ENCODE results near the gene CEMIP2.

Gene CEMIP2

DNA sequence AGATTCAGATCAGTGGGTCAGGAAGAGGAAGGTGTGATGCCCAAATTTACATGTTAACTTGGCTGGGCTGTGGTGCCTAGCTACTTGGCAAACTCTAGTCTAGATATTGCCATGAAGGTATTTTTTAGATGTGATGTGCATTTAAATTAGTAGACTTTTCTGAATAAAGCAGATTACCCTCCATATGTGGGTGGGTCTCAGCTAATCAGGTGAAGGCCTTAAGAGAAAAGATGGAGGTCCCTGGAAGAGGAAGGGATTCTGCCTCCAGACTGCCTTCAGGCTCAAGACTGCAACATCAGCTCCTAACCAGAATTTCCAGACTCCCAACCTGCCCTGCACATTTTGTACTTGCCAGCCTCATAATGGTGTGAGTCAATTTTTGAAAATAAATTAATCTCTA lies 115.8 kb downstream of the CEMIP2 start:
- TF ChIP-seq ZFX (IDR thresholded peaks at IDR 0.05; ENCODE audit: borderline replicate concordance) (no peak), CTCF (IDR thresholded peaks at IDR 0.05) (no peak)
- no peak overlapping the region for H3K27ac ChIP-seq

- no peak overlapping the region for H3K27ac ChIP-seq
These were observed 119.9 kb downstream of the CEMIP2 start for GRCh38 chr9:71648453-71648852.

GRCh38 chr9:71647094-71647591 lies 121.2 kb downstream of the CEMIP2 start:
- H3K27ac ChIP-seq = no peak overlapping the region

More at GRCh38 chr9:71648453-71648852, 119.9 kb downstream of the CEMIP2 start:
- no peak for TF ChIP-seq ZFX (IDR thresholded peaks at IDR 0.05; ENCODE audit: borderline replicate concordance)
- no peak for TF ChIP-seq CTCF (IDR thresholded peaks at IDR 0.05)

DNA sequence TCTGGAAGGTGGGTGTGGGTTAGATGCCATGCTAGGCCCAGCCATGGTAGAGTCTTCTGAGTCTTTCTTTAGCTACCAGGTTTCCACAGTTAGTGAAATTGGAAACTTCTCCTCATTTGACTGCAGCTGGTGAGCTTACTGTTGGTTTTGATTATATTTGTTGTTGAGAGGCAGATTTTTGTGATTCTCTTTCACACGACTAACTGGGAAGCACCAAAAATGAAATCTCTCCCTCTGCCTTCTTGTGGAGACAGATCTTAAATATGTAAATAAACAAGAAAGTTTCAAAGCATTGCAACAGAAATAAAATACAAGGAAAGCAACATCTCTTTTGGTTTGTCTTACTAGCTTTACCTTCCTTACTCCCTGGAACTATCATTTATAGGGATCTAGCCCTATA lies 122.2 kb downstream of the CEMIP2 start:
- no peak for TF ChIP-seq CTCF (IDR thresholded peaks at IDR 0.05)
- TF ChIP-seq ZFX (IDR thresholded peaks at IDR 0.05; ENCODE audit: borderline replicate concordance) = no peak
- H3K27ac ChIP-seq = no peak overlapping the region

More at GRCh38 chr9:71647094-71647591, 121.2 kb downstream of the CEMIP2 start:
- TF ChIP-seq CTCF (IDR thresholded peaks at IDR 0.05) = no peak
- no peak for TF ChIP-seq ZFX (IDR thresholded peaks at IDR 0.05; ENCODE audit: borderline replicate concordance)

- H3K27ac ChIP-seq = no peak overlapping the region
- TF ChIP-seq CTCF (IDR thresholded peaks at IDR 0.05) = no peak
- TF ChIP-seq ZFX (IDR thresholded peaks at IDR 0.05; ENCODE audit: borderline replicate concordance) = no peak
These were observed 123.4 kb downstream of the CEMIP2 start for GRCh38 chr9:71644819-71645362.

DNA sequence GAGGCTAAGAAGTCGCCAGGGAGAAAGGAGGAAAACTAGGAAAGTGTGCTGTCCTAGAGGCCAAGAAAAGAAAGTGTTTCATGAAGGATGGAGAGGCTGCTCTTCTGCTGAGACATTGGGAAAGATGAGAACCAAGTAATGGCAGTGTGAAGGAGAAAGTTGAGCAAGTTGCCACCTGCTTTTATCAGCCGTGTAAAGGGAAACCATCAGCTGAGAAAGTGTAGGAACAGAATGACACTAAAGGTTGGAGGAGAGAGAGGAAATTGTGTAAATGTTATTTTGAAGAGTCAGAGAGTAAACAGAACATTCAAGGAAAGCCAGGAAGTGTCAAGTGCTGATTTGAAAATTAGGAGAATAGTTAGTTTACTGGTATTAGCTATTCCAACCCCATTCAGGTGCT lies 125.0 kb downstream of the CEMIP2 start:
- no peak for TF ChIP-seq CTCF (IDR thresholded peaks at IDR 0.05)
- TF ChIP-seq ZFX (IDR thresholded peaks at IDR 0.05; ENCODE audit: borderline replicate concordance) = no peak
- H3K27ac ChIP-seq = no peak overlapping the region

DNA sequence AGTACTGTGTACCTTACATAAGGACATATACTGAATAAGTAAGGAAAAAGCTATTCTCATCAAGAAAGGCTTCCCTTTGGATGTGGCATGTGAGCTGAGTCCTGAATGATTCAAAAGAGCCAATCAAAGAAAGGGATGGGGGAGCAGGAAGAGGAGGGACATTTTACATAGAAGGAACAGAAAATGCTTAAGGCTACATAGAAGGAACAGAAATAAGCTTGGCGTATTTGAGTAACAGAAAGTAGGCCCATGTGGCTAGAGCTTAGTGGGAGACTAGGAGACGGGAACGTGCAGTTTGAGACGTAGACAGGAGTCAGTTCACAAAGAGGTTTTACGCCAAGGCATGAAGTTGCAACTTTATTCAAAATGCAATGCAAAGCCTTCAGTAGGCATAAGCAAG lies 126.3 kb downstream of the CEMIP2 start:
- H3K27ac ChIP-seq = no peak overlapping the region
- TF ChIP-seq ZFX (IDR thresholded peaks at IDR 0.05; ENCODE audit: borderline replicate concordance) (no peak), CTCF (IDR thresholded peaks at IDR 0.05) (no peak)

All from 22Rv1 (cell line).